ENCODE measurements around the gene KLHL41.

- TF ChIP-seq CTCF (IDR thresholded peaks at IDR 0.05): no peak
- TF ChIP-seq POLR2AphosphoS5 (IDR thresholded peaks at IDR 0.05; ENCODE audit: insufficient read depth in 1 of 2, low read depth in 1 of 2): no peak
Observed at GRCh38 chr2:169476459-169476858, 33.0 kb upstream of the KLHL41 start.

Data from vagina (tissue), 2 donors.